HEK293T (cell line): Measurements from ENCODE around the gene HLA-DMB.
A peak's percentile ranks its signal among the peaks of the same experiment; 100 is the strongest.

Experiments used
- CTCF ChIA-PET: fragments of 350-600 bp; formaldehyde crosslinking; extraction: SDS; loops from one replicate; lab custom pipeline; 2021; ENCODE audit warnings: antibody characterized with exemption, inconsistent platforms; lab: Yijun Ruan, JAX
- POLR2A ChIA-PET: fragments of 350-600 bp; formaldehyde crosslinking; extraction: SDS; loops from one replicate; lab custom pipeline; 2020; ENCODE audit warnings: antibody characterized with exemption, inconsistent platforms; lab: Yijun Ruan, JAX
- DNase-seq: peaks from one replicate; pipeline ENCODE4 v3.0.0; 2012; ENCODE audit warnings: mixed read lengths; ENCODE audit errors: extremely low spot score
- ARNT ChIP-seq: fragments of 450-650 bp; IDR thresholded peaks from 2 replicates; pipeline ENCODE4 v1.6.1; 2017; ENCODE audit warnings: mild to moderate bottlenecking
- BHLHE40 ChIP-seq: fragments of 450-650 bp; IDR thresholded peaks from 2 replicates; pipeline ENCODE4 v1.6.1; 2016; ENCODE audit warnings: mild to moderate bottlenecking, moderate library complexity, borderline replicate concordance
- CTBP1 ChIP-seq: fragments of 450-650 bp; IDR thresholded peaks from 2 replicates; pipeline ENCODE4 v1.6.1; 2016; ENCODE audit warnings: borderline replicate concordance
- ELF4 ChIP-seq: fragments of 450-650 bp; IDR thresholded peaks from 2 replicates; pipeline ENCODE4 v1.6.1; 2017; ENCODE audit warnings: antibody characterized with exemption
- FOXA1 ChIP-seq: fragments of 450-650 bp; IDR thresholded peaks from 2 replicates; pipeline ENCODE4 v1.6.1; 2016; ENCODE audit warnings: mild to moderate bottlenecking
- FOXK2 ChIP-seq: fragments of 450-650 bp; IDR thresholded peaks from 2 replicates; pipeline ENCODE4 v1.6.1; 2016; ENCODE audit warnings: mild to moderate bottlenecking
- FOXM1 ChIP-seq: fragments of 450-650 bp; IDR thresholded peaks from 2 replicates; pipeline ENCODE4 v1.6.1; 2017; ENCODE audit warnings: mild to moderate bottlenecking, borderline replicate concordance
- HDGF ChIP-seq: fragments of 450-650 bp; IDR thresholded peaks from 2 replicates; pipeline ENCODE4 v1.6.1; 2017; ENCODE audit warnings: antibody characterized with exemption, borderline replicate concordance
- L3MBTL2 ChIP-seq: fragments of 450-650 bp; conservative IDR thresholded peaks from 2 replicates; pipeline ENCODE4 v1.6.1; 2016; ENCODE audit warnings: mild to moderate bottlenecking
- LEF1 ChIP-seq: fragments of 450-650 bp; IDR thresholded peaks from 2 replicates; pipeline ENCODE4 v1.6.1; 2017; ENCODE audit warnings: mild to moderate bottlenecking, borderline replicate concordance
- NFRKB ChIP-seq: fragments of 450-650 bp; IDR thresholded peaks from 2 replicates; pipeline ENCODE4 v1.6.1; 2016; ENCODE audit warnings: mild to moderate bottlenecking, moderate library complexity
- PKNOX1 ChIP-seq: fragments of 450-650 bp; IDR thresholded peaks from 2 replicates; pipeline ENCODE4 v1.6.1; 2016
- SP1 ChIP-seq: fragments of 450-650 bp; IDR thresholded peaks from 2 replicates; pipeline ENCODE4 v1.6.1; 2017
- SUZ12 ChIP-seq: fragments of 450-650 bp; IDR thresholded peaks from 2 replicates; pipeline ENCODE4 v1.6.1; 2016; ENCODE audit warnings: mild to moderate bottlenecking
- TARDBP ChIP-seq: fragments of 450-650 bp; IDR thresholded peaks from 2 replicates; pipeline ENCODE4 v1.6.1; 2016
- ZNF384 ChIP-seq: fragments of 450-650 bp; IDR thresholded peaks from 2 replicates; pipeline ENCODE4 v1.6.1; 2016

HLA-DMB gene

GRCh38 chr6:32977272-32977952 is 36.6 kb upstream of the HLA-DMB start:
- ChIA-PET CTCF (no interaction called here), POLR2A (interaction anchor here (10.0 kb wide), 1 partner anchor 6 kb away, joined by 369 read pairs; the partner anchor contains the start of gene BRD2)
- DNase-seq = no peak
- TF ChIP-seq FOXA1 (no peak), SP1 (no peak), ELF4 (no peak), L3MBTL2 (no peak), ARNT (no peak), HDGF (no peak), NFRKB (no peak), CTBP1 (no peak), FOXK2 (no peak), PKNOX1 (no peak), LEF1 (no peak), SUZ12 (no peak), ZNF384 (no peak)

GRCh38 chr6:32976334-32977069 is 35.7 kb upstream of the HLA-DMB start:
- no peak for DNase-seq
- ChIA-PET CTCF (interaction anchor here (1.5 kb wide), 1 partner anchor 8 kb away, joined by 7 read pairs; no protein-coding TSS in a partner anchor), POLR2A (no interaction called here)
- TF ChIP-seq FOXK2 = no peak
- no peak for TF ChIP-seq NFRKB

- ChIA-PET POLR2A (interaction anchor here (9.1 kb wide), 1 partner anchor 6 kb away, joined by 369 read pairs; no protein-coding TSS in a partner anchor), CTCF (interaction anchor here (1.5 kb wide), 1 partner anchor 9 kb away, joined by 7 read pairs; no protein-coding TSS in a partner anchor)
- DNase-seq = no peak
- TF ChIP-seq NFRKB (no peak), ARNT (no peak), HDGF (no peak), FOXM1 (no peak), LEF1 (no peak), L3MBTL2 (no peak), FOXA1 (no peak), TARDBP (no peak), ELF4 (no peak), SP1 (no peak), CTBP1 (no peak), SUZ12 (no peak), PKNOX1 (no peak), BHLHE40 (no peak), ZNF384 (no peak), FOXK2 (no peak)
Measured at GRCh38 chr6:32975886-32976285, 35.1 kb upstream of the HLA-DMB start.

- ChIA-PET CTCF (interaction anchor here (2.2 kb wide), 1 partner anchor 10 kb away, joined by 19 read pairs; no protein-coding TSS in a partner anchor), POLR2A (interaction anchor here (5.4 to 10.4 kb wide), 4 partner anchors 7 to 81 kb away, joined by 113 to 369 read pairs (median 187); partner anchors contain the start of genes HLA-DMA and HLA-DMB)
- no peak for DNase-seq
- TF ChIP-seq TARDBP (0 out of 2 replicates have a peak, but pooled peaks have one; percentile 14), L3MBTL2 (no peak), LEF1 (no peak), NFRKB (no peak), SUZ12 (no peak), HDGF (no peak)
Measured at GRCh38 chr6:32974541-32975308, 33.9 kb upstream of the HLA-DMB start.

- TF ChIP-seq TARDBP = no peak
- no peak for TF ChIP-seq BHLHE40
- no peak for TF ChIP-seq FOXM1
- TF ChIP-seq FOXK2 = no peak
- no peak for TF ChIP-seq ARNT
- no peak for TF ChIP-seq NFRKB
- TF ChIP-seq SP1 = no peak
- TF ChIP-seq FOXA1 = no peak
- TF ChIP-seq ZNF384 = no peak
- TF ChIP-seq LEF1 = no peak
- no peak for TF ChIP-seq PKNOX1
- no peak for TF ChIP-seq SUZ12
- no peak for TF ChIP-seq L3MBTL2
- TF ChIP-seq HDGF = no peak
- no peak for TF ChIP-seq CTBP1
- TF ChIP-seq ELF4 = no peak
- ChIA-PET POLR2A (interaction anchor here (5.4 to 10.4 kb wide), 4 partner anchors 8 to 80 kb away, joined by 113 to 369 read pairs (median 187); partner anchors contain the start of genes HLA-DMA and HLA-DMB), CTCF (interaction anchor here (2.2 kb wide), 1 partner anchor 11 kb away, joined by 19 read pairs; no protein-coding TSS in a partner anchor)
- no peak for DNase-seq
Measured at GRCh38 chr6:32974016-32974333, 33.1 kb upstream of the HLA-DMB start.
